ENCODE measurements around the gene LRP1B. TPM values are rescaled to one million over a fixed set of nuclear protein-coding genes. Genes with fewer than 3 reads are reported as not detected.

LRP1B gene
- total RNA-seq, 1 donor from 2014 or later = not detected

DNA sequence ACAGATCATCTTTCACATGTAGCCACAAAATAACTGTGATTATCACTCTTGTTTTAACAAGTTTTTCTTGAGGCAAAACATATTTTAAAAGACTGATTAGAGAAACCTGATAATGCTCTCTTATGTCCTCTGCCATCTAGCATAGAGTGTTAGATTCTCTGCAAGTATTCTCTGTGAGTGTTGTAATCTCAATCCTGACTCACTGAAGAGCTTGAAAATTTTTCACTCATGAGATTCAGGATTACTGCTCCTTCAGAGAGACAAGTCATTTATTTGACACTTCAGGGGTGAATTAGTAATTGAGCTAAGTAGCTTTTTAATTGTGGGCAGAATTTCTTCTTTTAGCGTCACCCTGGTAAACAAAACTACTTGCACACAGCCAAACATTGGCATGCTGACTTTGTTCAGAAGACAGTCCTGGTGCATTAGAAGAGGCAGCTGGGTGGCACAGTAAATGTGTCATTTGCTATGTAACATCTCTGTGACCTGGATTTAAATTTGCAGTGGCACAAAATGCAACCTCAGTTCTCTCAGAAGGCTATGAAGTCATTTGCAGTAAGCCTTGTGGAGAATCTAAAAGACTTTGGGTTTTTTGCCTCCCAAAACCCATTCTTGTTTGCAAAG, 172.9 kb downstream of the LRP1B start:
- no peaks in the 10 kb centered on the region for H3K9me3 Mint-ChIP-seq
- intact Hi-C loops (cut with micrococcal nuclease) = no loop called here
- no peak overlapping the region for H3K4me3 Mint-ChIP-seq (ENCODE audit: low read depth)
- H3K4me1 Mint-ChIP-seq (ENCODE audit: low read depth) = no peaks in the 10 kb centered on the region
- H3K27ac Mint-ChIP-seq = no peak overlapping the region
- no peaks in the 10 kb centered on the region for H3K36me3 Mint-ChIP-seq (ENCODE audit: low read depth)
- no peaks in the 10 kb centered on the region for H3K27me3 Mint-ChIP-seq (ENCODE audit: low read depth)
- DNase-seq (ENCODE audit: low spot score) = no peak

DNA sequence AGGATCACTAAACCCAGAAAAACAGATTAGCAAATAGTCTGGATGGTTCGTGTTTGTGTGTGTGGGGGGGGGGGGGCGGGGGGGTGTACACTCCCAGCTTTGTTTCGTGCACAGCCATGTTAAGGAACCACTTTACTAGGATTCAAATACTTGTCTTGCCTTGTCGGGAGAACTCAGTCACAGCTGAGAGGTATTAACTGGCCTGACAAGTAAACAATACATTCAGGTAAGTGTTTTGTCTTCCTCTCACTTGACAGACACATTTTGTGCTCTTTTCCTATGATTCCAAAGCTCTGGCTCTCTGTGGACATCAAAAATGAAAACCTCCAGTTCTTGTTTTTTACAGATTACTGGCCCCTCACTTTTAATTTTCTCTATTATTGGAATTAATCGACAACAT, 173.5 kb downstream of the LRP1B start:
- H3K27ac Mint-ChIP-seq = no peak overlapping the region

DNA sequence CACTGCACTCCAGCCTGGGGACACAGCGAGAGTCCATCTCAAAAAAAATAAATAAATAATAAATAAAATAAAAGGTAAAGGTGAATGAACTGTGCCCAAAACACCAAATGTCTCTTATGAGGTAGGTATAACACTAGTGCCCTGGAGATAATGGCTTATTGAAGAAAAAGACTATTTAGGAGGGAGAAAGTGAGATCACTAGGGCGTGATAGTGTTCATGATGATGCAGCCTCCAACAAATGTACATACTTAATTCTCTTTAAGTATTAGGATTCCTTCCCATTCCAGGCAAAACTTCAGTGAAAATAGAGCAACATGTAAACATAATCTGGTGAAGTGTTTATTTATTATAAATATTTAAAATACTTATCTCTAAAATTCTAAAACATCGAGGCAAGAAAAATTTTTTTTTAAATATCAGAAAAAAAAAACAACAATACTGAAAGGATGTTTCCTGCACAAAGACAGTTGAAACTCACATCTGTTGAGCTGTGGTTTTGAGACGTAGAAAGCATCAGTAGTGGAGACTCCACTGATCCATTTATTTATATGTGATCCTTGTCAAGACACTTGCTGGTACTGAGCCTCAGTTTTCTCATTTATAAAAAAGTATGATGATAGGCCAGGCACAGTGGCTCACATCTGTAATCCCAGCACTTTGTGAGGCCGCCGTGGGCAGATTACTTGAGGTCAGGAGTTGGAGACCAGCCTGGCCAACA, 183.3 kb downstream of the LRP1B start:
- Mint-ChIP-seq H3K9me3 (peaks cover 4% of the 10 kb centered on the region), H3K4me3 (ENCODE audit: low read depth) (no peak overlapping the region), H3K36me3 (ENCODE audit: low read depth) (no peaks in the 10 kb centered on the region), H3K27me3 (ENCODE audit: low read depth) (no peaks in the 10 kb centered on the region), H3K27ac (no peak overlapping the region), H3K4me1 (ENCODE audit: low read depth) (no peaks in the 10 kb centered on the region)
- intact Hi-C loops (cut with micrococcal nuclease) = no loop called here
- DNase-seq (ENCODE audit: low spot score) = no peak

More for the DNA sequence above, 173.5 kb downstream of the LRP1B start:
- H3K4me1 Mint-ChIP-seq (ENCODE audit: low read depth) = no peaks in the 10 kb centered on the region
- DNase-seq (ENCODE audit: low spot score) = no peak
- H3K36me3 Mint-ChIP-seq (ENCODE audit: low read depth) = no peaks in the 10 kb centered on the region
- intact Hi-C loops (cut with micrococcal nuclease) = no loop called here
- H3K27me3 Mint-ChIP-seq (ENCODE audit: low read depth) = no peaks in the 10 kb centered on the region
- H3K4me3 Mint-ChIP-seq (ENCODE audit: low read depth) = no peak overlapping the region
- H3K9me3 Mint-ChIP-seq = no peaks in the 10 kb centered on the region

DNA sequence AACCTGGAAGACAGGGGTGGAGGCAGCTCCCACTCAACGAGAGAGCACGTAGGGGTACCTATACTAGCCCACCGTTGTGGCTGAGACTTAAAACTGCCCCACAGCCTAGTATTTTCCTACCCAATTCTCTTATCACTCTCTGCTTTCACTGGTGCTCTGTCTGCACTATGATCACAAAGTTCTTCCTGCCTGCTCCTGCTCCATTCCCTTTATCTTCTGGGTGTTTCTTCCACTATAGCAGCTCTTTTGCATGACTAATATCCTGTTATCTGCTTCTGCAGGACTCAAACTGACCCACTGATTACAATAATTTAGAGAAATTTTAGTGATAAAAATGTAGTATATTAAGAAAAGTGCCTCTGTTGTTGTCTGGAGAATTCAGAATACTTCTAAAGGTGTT, 184.8 kb downstream of the LRP1B start:
- no peaks in the 10 kb centered on the region for H3K4me1 Mint-ChIP-seq (ENCODE audit: low read depth)
- no peak overlapping the region for H3K4me3 Mint-ChIP-seq (ENCODE audit: low read depth)
- H3K27me3 Mint-ChIP-seq (ENCODE audit: low read depth) = no peaks in the 10 kb centered on the region
- DNase-seq (ENCODE audit: low spot score) = no peak
- peaks cover 4% of the 10 kb centered on the region for H3K9me3 Mint-ChIP-seq
- intact Hi-C loops (cut with micrococcal nuclease) = no loop called here
- no peak overlapping the region for H3K27ac Mint-ChIP-seq
- H3K36me3 Mint-ChIP-seq (ENCODE audit: low read depth) = no peaks in the 10 kb centered on the region

DNA sequence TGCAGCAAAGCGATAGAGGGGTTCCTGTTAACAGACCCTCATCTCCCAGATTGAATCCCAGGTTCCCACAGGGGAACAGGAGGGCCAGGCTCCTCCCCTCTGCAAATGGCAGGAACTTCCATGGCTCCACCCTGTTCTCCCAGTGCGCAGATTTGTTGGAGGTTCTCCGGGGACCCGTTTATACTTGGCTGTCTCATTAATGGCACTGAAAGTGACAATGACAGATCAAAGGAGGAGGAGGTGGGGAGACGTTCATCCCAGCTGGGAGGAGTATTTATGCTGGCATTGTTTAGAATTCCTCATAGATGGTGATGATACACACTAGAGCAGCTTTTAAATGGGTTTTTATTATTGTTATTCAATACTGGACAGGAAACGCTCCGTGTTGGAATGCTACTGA, 186.9 kb downstream of the LRP1B start:
- Mint-ChIP-seq H3K9me3 (peaks cover 4% of the 10 kb centered on the region), H3K27me3 (ENCODE audit: low read depth) (no peaks in the 10 kb centered on the region), H3K4me1 (ENCODE audit: low read depth) (no peaks in the 10 kb centered on the region), H3K27ac (no peak overlapping the region), H3K4me3 (ENCODE audit: low read depth) (no peak overlapping the region), H3K36me3 (ENCODE audit: low read depth) (no peaks in the 10 kb centered on the region)
- DNase-seq (ENCODE audit: low spot score) = no peak
- intact Hi-C loops (cut with micrococcal nuclease) = no loop called here

DNA sequence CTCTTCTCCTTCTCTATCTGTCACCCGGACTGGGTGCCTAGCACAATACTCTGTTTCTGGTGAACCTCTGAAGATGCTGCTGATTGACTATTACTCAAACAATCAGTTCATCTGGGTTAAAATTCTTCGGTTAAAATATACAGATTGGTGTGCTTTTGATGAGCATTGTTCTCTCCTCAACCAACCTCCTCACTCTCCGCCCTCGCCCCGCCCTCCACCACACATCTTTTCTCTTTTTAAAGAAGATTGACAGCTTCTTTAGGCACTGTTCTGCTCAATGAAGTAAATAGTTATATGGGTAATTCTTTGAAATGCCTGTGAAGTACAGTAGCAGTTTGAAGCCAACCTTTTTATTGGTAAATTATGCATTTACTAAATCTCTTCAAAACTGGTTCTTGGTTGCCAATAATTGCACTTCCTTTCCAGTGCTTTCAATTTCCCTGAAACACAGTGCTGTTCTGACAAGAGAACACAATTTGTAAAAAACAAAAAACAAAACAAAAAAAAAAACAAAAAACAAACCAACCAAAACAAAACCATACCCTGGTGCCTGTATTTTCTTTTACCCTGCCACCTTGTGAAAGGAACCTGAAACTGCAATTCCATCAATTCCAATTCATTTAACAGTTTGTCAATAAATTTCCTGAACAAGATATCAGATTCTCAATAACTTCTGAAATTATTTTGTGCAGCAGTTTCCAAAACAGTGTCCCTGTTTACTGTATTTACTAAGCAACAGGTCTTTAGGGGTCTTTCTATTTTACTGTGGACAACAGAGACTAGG, 188.6 kb downstream of the LRP1B start:
- Mint-ChIP-seq H3K4me3 (ENCODE audit: low read depth) (no peak overlapping the region), H3K4me1 (ENCODE audit: low read depth) (no peaks in the 10 kb centered on the region), H3K36me3 (ENCODE audit: low read depth) (no peaks in the 10 kb centered on the region), H3K27ac (no peak overlapping the region), H3K9me3 (peaks cover 10% of the 10 kb centered on the region), H3K27me3 (ENCODE audit: low read depth) (no peaks in the 10 kb centered on the region)
- no peak for DNase-seq (ENCODE audit: low spot score)
- intact Hi-C loops (cut with micrococcal nuclease) = no loop called here

DNA sequence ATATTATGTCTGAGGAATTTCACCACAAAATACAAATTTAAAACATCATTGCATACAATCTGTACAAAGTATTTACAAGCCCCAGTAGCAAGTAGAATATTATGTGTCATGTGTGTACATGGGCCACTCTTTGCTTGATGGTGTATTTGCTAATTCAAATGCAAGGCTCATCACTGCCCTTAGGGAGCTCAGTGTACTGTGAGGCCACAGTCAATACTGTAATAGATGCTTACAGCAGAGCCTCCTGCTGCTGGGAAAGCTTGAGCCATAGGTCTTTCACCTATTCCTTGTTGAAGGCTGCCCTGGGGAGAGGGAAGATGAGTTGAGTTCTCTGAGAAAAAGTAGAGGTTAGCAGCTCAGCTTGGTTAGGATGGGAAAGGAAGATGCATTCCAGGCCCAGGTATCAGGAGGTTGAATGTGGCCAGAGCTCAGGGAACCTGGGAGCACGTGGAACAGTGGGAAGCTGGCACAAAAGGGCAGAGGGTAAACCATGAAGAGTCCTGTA, 189.6 kb downstream of the LRP1B start:
- DNase-seq (ENCODE audit: low spot score) = no peak
- no peak overlapping the region for H3K27ac Mint-ChIP-seq
- no peaks in the 10 kb centered on the region for H3K4me1 Mint-ChIP-seq (ENCODE audit: low read depth)
- peaks cover 6% of the 10 kb centered on the region for H3K9me3 Mint-ChIP-seq
- intact Hi-C loops (cut with micrococcal nuclease) = no loop called here
- H3K4me3 Mint-ChIP-seq (ENCODE audit: low read depth) = no peak overlapping the region
- no peaks in the 10 kb centered on the region for H3K27me3 Mint-ChIP-seq (ENCODE audit: low read depth)
- no peaks in the 10 kb centered on the region for H3K36me3 Mint-ChIP-seq (ENCODE audit: low read depth)

DNA sequence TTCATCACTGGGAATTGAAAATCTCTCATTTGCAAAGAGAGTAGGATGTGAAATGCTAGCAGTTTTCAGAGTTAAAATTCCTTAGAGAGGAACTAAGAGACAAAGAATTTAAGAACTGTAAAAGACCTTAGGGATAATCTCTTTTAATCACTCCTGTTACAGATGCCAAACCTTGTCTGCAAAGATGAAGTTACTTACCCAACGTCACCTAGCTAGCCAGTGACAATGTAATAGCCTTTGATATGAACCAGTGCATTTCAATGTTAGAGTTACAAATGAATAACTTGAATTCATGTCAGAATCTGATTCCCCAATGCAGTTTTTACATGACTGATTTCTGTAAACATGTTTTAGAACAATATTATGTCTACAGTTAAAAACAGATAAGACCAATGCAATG, 190.1 kb downstream of the LRP1B start:
- no peak overlapping the region for H3K4me3 Mint-ChIP-seq (ENCODE audit: low read depth)
- no peaks in the 10 kb centered on the region for H3K36me3 Mint-ChIP-seq (ENCODE audit: low read depth)
- peaks cover 6% of the 10 kb centered on the region for H3K9me3 Mint-ChIP-seq
- intact Hi-C loops (cut with micrococcal nuclease) = no loop called here
- H3K27me3 Mint-ChIP-seq (ENCODE audit: low read depth) = no peaks in the 10 kb centered on the region
- no peak for DNase-seq (ENCODE audit: low spot score)
- H3K27ac Mint-ChIP-seq = no peak overlapping the region
- no peaks in the 10 kb centered on the region for H3K4me1 Mint-ChIP-seq (ENCODE audit: low read depth)

DNA sequence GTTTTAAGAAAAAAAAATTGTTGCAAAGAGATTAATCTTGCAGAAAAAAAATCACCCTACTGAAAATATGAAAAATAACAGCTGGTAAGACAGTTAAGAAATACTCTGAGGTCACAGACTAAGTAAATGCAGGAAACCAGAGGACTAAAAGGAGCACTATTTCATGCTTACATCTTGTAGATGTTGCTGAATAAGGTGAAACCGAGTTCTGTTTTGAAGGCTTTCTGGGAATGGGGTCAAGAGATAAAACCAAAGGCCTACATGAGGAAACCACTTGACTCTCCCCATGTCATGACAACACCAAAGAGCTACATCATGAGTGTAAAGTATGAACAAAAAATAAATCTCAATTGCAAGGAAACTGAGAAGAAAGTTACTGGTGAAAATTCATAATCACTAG, 197.6 kb downstream of the LRP1B start:
- intact Hi-C loops (cut with micrococcal nuclease) = no loop called here
- no peak overlapping the region for H3K4me3 Mint-ChIP-seq (ENCODE audit: low read depth)
- H3K27me3 Mint-ChIP-seq (ENCODE audit: low read depth) = no peaks in the 10 kb centered on the region
- no peaks in the 10 kb centered on the region for H3K36me3 Mint-ChIP-seq (ENCODE audit: low read depth)
- no peak for DNase-seq (ENCODE audit: low spot score)
- H3K4me1 Mint-ChIP-seq (ENCODE audit: low read depth) = no peaks in the 10 kb centered on the region
- H3K27ac Mint-ChIP-seq = no peak overlapping the region
- peaks cover 14% of the 10 kb centered on the region for H3K9me3 Mint-ChIP-seq

DNA sequence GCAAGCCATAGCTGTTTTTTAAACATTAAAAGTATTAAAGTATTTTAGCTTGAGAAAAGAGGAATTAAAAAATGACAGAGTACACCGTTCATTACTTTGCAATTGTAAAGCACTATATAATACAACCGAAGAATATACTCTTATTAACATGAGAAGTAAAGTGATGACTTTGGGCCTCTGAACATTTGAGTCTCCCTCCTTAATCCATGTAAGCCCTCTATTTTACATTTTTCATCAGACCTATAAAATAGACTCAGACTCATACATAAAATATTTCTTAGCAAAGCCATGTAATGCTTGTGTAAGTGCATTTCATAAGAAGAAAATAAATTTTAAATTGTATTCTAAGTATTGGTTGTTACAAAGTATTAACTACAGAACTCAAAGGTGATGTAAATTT, 198.6 kb downstream of the LRP1B start:
- intact Hi-C loops (cut with micrococcal nuclease) = no loop called here
- H3K9me3 Mint-ChIP-seq = peaks cover 8% of the 10 kb centered on the region
- H3K27me3 Mint-ChIP-seq (ENCODE audit: low read depth) = no peaks in the 10 kb centered on the region
- DNase-seq (ENCODE audit: low spot score) = no peak
- no peaks in the 10 kb centered on the region for H3K36me3 Mint-ChIP-seq (ENCODE audit: low read depth)
- H3K27ac Mint-ChIP-seq = no peak overlapping the region
- H3K4me3 Mint-ChIP-seq (ENCODE audit: low read depth) = no peak overlapping the region
- H3K4me1 Mint-ChIP-seq (ENCODE audit: low read depth) = no peaks in the 10 kb centered on the region

DNA sequence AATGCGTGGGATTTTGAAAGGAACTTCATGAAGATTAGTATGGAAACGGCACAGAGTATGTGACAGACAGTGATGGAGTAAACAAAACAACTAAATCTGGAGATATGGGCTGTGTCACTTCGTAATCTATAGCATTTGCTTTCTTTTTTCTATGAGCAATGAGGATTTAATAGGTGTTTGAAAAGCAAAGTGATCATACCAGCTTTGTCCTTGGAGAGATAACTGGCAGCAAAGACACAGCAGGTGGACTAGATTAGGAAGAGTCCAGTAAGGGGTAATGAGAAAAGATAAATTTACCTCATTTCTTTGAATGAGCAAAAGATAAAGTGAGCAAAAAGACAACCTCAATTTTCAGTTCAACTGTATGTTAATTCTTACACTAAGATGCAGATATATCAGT, 199.0 kb downstream of the LRP1B start:
- no peak for DNase-seq (ENCODE audit: low spot score)
- Mint-ChIP-seq H3K36me3 (ENCODE audit: low read depth) (no peaks in the 10 kb centered on the region), H3K4me1 (ENCODE audit: low read depth) (no peaks in the 10 kb centered on the region), H3K9me3 (peaks cover 8% of the 10 kb centered on the region), H3K27me3 (ENCODE audit: low read depth) (no peaks in the 10 kb centered on the region), H3K4me3 (ENCODE audit: low read depth) (no peak overlapping the region), H3K27ac (no peak overlapping the region)
- intact Hi-C loops (cut with micrococcal nuclease) = no loop called here

DNA sequence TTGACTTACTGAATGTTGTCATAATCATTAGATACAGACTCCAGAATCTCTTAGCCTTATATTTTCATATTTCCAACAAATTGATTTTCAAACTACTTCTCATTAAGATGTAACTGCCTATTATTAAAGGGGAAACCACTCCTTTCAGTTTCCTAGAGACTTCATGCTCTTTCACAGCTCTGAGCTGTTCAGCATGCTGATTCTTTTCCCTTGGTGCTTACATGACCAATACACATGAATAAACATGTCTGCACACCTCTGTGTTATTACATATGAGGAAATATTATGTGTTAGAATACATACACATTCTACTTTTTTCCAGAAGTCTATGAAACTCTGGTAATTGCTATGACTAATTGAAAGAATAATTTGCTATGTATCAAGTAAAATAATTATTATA, 200.0 kb downstream of the LRP1B start:
- Mint-ChIP-seq H3K27ac (no peak overlapping the region), H3K4me1 (ENCODE audit: low read depth) (no peaks in the 10 kb centered on the region), H3K9me3 (peaks cover 9% of the 10 kb centered on the region), H3K36me3 (ENCODE audit: low read depth) (no peaks in the 10 kb centered on the region), H3K27me3 (ENCODE audit: low read depth) (no peaks in the 10 kb centered on the region), H3K4me3 (ENCODE audit: low read depth) (no peak overlapping the region)
- intact Hi-C loops (cut with micrococcal nuclease) = no loop called here
- no peak for DNase-seq (ENCODE audit: low spot score)
